Measurements from ENCODE around the gene THUMPD3.

Gene THUMPD3

DNA sequence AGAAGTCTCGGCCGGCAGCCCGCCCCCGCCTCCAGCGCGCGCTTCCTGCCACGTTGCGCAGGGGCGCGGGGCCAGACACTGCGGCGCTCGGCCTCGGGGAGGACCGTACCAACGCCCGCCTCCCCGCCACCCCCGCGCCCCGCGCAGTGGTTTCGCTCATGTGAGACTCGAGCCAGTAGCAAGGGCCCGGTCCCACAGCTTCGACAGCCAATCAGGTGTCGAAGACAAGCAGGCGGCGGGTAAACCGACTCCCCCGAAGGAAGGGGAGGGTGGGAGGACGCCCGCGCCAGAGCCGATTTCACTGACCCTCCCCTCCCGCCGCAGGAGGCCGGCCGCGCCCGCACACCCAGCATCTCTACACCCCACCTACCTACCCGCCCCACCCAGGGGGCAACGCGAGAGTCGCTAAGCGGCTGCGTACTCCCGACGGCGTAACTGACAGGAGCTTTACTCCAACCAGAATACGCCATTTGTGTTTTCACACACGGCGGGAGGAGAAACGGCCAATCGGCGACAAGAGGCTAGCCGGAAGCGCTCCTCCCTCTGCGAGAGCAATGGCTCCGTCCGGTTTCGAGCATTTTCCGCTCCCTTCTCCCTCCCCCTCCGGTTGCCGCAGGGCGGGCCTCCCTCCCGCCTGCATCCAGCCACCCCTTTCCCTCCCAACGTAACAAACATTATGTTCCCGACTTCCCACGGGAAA, 33.9 kb downstream of the THUMPD3 start:
- peak overlapping the region; percentile 94 for H3K4me3 ChIP-seq
- peak; percentile 99 for DNase-seq (ENCODE audit: low spot score)
- H3K27ac ChIP-seq, result peak overlapping the region; percentile 98 to 100
- TF ChIP-seq, protein P1, sequence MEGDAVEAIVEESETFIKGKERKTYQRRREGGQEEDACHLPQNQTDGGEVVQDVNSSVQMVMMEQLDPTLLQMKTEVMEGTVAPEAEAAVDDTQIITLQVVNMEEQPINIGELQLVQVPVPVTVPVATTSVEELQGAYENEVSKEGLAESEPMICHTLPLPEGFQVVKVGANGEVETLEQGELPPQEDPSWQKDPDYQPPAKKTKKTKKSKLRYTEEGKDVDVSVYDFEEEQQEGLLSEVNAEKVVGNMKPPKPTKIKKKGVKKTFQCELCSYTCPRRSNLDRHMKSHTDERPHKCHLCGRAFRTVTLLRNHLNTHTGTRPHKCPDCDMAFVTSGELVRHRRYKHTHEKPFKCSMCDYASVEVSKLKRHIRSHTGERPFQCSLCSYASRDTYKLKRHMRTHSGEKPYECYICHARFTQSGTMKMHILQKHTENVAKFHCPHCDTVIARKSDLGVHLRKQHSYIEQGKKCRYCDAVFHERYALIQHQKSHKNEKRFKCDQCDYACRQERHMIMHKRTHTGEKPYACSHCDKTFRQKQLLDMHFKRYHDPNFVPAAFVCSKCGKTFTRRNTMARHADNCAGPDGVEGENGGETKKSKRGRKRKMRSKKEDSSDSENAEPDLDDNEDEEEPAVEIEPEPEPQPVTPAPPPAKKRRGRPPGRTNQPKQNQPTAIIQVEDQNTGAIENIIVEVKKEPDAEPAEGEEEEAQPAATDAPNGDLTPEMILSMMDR (IDR thresholded peaks at IDR 0.05), result no peak

DNA sequence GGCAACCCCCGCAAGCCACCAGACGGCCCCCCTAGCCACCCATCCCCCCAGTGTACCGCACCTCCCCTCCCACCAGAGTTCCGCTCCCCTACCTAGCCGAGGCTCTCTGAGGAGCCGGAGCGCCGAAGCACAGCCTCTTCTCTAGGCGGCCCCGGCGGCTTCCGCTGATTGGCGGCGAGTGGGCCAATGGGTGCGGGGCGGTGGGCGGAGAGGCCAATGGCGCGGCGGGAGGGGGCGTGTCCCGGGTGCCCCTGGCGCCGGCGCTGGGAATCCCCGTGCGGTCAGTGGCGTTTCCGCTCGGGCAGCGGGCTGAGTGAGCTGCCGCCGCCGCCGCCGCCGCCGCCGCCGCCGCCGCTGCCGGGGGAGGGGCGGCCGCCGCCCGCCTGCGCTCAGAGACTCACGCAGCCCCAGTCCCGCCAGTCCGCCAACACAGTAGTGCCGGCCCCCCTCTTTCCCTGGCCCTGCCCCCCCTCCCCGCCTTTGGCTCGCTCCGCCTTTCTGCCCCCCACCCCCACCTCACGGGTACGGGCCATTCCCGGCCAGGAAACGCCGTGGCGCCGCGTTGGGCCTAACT, 34.6 kb downstream of the THUMPD3 start, which contains the start of gene SETD5:
Gene SETD5 (plus strand): TSS at position 284 of the 574 bp plus-strand sequence. CDS start 31,324 bp downstream, outside the sequence.
- TF ChIP-seq, protein P1 (IDR thresholded peaks at IDR 0.05), result no peak
- DNase-seq (ENCODE audit: low spot score), result peak; percentile 99
- Histone ChIP-seq H3K27ac (peak within 1 kb of the TSS; percentile 98 to 100), H3K4me3 (peak within 1 kb of the TSS; percentile 94)

DNA sequence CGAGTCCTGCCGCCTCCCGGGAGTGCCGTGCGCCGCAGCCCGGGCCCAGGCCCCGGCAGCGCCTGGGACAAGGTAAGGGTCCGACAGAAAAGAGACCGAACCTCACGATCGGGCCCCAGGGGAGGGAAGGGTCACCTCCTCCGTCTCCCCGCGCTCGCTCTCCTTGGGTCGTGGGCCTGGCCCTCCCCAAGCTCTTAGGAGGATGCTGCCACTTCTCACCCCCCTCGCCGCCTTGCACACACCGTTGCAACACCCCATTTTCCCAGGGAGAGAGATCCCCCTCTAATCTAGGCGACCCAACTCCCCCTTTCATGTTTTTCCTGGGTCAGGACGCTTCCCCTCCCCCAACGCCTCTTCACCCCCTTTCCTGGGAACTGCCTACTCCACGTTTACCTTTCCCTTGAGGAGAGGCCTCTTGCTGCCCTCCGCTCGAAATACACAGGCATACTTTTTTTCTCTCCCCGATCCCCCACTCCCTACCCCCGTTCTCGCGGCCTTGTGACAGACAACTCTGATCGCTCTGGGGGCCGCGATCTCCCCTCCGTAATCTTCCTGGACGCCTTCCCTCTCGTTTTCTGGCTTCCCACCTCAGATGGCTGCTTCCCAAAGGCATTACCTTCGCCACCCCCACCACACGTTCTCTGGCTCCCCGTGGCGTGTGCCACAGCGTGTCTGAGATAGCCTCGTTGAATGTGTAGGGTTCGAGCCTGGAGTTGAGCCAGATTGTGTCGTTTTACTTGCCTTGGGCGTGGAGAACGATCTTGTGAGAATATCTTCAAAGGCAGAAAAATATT, 35.2 kb downstream of the THUMPD3 start:
- TF ChIP-seq, protein P1 (IDR thresholded peaks at IDR 0.05), result no peak
- Histone ChIP-seq H3K27ac (peak overlapping the region; percentile 98 to 100), H3K4me3 (peak overlapping the region; percentile 94)
- peak; percentile 80 for DNase-seq (ENCODE audit: low spot score)

DNA sequence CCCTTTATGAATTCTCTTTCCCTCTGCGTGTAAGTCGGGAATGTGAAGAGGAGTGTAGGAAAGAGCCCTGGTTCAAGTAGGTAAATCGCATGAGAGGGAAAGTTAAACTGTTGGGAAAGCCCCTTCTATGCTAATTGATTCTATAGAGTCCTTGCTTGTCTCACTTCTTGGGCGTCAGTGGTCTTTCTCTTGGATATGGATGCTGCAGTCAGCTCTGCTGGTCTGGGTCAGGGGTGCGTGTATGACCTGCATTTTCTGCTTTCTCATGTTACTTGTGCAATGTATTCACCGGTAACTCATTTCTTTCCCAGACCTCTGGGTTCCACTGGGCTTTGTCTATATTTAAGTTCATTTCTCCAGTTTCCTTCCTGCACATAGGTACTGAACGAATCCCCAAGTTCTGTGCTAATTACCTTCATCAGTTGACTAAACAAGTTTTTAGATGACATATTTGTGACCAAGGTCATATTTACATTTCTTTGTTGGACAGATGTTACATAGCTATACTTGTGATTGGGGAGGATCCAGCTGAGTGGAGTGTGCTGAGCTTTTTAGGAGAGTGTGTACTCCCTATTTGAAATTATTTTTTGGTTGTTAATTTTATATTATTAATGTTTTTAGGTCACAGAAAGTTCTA, 36.0 kb downstream of the THUMPD3 start:
- H3K4me3 ChIP-seq, result peak overlapping the region; percentile 94
- peak overlapping the region; percentile 98 to 100 for H3K27ac ChIP-seq
- TF ChIP-seq, protein P1 (IDR thresholded peaks at IDR 0.05), result no peak
- DNase-seq (ENCODE audit: low spot score), result no peak

DNA sequence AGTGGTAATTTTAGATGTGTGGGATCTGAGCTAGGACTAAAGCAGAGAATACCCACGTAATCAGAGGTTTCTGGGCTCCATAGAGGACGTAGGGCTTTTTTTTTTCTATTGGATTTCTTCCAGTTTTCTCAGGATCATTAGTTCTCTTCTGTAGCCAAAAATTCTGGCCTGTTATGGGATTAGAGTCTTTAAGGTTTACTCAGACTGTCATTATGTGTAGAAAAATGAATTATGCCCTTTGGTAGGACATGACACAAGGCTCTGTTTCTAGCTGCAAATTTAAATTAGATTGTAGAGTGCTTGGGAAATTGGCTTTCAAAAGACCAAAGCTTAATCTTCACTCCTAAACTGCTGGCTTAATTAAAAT, 36.5 kb downstream of the THUMPD3 start:
- peak overlapping the region; percentile 98 to 100 for H3K27ac ChIP-seq
- no peak for DNase-seq (ENCODE audit: low spot score)
- TF ChIP-seq, protein P1 (IDR thresholded peaks at IDR 0.05), result no peak
- peak overlapping the region; percentile 94 for H3K4me3 ChIP-seq

DNA sequence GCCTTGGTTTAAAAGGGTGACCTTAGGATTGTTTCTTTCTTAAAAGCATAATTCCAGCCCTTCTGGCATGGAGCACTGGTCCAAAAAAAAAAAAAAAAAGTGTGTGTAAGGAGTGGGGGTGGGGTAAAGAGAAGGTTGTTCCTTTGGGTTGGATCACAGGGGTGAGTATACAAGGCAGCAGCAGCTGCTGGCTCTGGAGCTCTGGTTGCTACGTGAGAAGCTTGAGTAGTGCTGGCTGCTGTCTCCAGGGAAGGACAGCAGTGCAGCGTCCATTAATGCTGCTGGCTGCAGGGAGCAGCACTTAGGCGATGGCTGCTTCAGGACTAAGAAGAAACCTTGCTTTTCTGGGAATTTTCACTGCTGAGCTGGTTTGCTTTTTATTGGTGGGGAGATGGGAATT, 36.9 kb downstream of the THUMPD3 start:
- peak overlapping the region; percentile 98 to 100 for H3K27ac ChIP-seq
- TF ChIP-seq, protein P1 (IDR thresholded peaks at IDR 0.05), result no peak
- DNase-seq (ENCODE audit: low spot score), result peak; percentile 89
- H3K4me3 ChIP-seq, result peak overlapping the region; percentile 94

Data from coronary artery (tissue), 2 donors.